Muscle layer of duodenum (tissue), 2 donors: ENCODE data around the gene CCDC201.
"Not testable (repeated sequence)": the region's sequence is repeated elsewhere in the genome, so short reads cannot be mapped to it uniquely, and the experiment has no call there.

Source experiments
- H3K27ac ChIP-seq: one replicate; pipeline ENCODE4 v1.7.0; 2013; ENCODE audit warnings: mild to moderate bottlenecking, low read length
- H3K27me3 ChIP-seq: one replicate; pipeline ENCODE4 v1.7.0; 2013; ENCODE audit warnings: low read depth, mild to moderate bottlenecking, control low read depth, low read length
- H3K36me3 ChIP-seq, 2 donors: one replicate each; pipeline ENCODE4 v1.7.0; 2013; ENCODE audit warnings: low read length in 2 of 2, control low read depth in 1 of 2, mild to moderate bottlenecking in 1 of 2; ENCODE audit not compliant: insufficient read depth in 2 of 2, control insufficient read depth in 1 of 2
- H3K4me1 ChIP-seq, 2 donors: one replicate each; pipeline ENCODE4 v1.7.0; 2013; ENCODE audit warnings: low read length in 2 of 2, mild to moderate bottlenecking in 2 of 2, control low read depth in 1 of 2, moderate library complexity in 1 of 2; ENCODE audit not compliant: insufficient read depth in 2 of 2, control insufficient read depth in 1 of 2
- H3K4me3 ChIP-seq, 2 donors: one replicate each; pipeline ENCODE4 v1.7.0; 2013; ENCODE audit warnings: low read length in 2 of 2, low read depth in 1 of 2, mild to moderate bottlenecking in 1 of 2
- H3K9me3 ChIP-seq, 2 donors: one replicate each; pipeline ENCODE4 v1.7.0; 2013; ENCODE audit warnings: low read length in 2 of 2, control low read depth in 1 of 2, mild to moderate bottlenecking in 1 of 2; ENCODE audit not compliant: control insufficient read depth in 1 of 2
- donor health status: healthy.

CCDC201 gene

GRCh38 chr7:45811652-45812234 lies 61.1 kb downstream of the CCDC201 start:
- not testable (repeated sequence) for H3K27ac ChIP-seq, H3K4me1 ChIP-seq, H3K4me3 ChIP-seq, H3K9me3 ChIP-seq, H3K36me3 ChIP-seq, H3K27me3 ChIP-seq

DNA sequence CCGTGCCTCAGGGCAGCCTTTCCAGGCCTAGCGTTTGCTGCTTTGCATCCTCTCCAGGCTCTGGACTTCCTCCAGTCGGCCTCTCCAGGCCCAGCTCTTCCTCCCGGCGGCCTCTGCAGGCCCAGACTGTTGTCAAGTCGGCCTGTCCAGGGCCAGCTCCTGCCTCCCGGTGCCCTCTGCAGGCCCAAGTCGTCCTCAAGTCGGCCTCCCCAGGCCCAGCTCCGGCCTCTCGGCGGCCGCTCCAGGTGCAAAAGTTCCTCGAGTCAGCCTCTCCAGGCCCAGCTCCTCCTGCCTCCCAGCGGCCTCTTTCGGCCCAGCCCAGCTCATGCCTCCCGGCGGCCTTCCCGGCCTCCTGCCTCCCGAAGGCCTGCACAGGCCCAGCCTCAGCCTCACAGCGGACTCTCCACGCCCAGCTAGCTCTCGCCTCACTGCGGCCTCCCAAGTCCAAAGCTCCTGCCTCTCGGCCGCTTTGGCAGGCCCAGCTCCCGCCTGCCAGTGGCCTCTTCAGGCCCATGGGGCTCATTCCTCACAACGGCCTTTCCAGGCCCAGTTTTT lies 62.4 kb downstream of the CCDC201 start:
- not testable (repeated sequence) for H3K4me1 ChIP-seq, H3K27me3 ChIP-seq, H3K36me3 ChIP-seq, H3K27ac ChIP-seq, H3K9me3 ChIP-seq, H3K4me3 ChIP-seq
